ENCODE results near the gene ASS1. TPM values are rescaled to one million over a fixed set of nuclear protein-coding genes. Genes with fewer than 3 reads are reported as not detected.

Gene ASS1
- total RNA-seq, 1 experiment from 2014 or later, result 40.3 TPM

DNA sequence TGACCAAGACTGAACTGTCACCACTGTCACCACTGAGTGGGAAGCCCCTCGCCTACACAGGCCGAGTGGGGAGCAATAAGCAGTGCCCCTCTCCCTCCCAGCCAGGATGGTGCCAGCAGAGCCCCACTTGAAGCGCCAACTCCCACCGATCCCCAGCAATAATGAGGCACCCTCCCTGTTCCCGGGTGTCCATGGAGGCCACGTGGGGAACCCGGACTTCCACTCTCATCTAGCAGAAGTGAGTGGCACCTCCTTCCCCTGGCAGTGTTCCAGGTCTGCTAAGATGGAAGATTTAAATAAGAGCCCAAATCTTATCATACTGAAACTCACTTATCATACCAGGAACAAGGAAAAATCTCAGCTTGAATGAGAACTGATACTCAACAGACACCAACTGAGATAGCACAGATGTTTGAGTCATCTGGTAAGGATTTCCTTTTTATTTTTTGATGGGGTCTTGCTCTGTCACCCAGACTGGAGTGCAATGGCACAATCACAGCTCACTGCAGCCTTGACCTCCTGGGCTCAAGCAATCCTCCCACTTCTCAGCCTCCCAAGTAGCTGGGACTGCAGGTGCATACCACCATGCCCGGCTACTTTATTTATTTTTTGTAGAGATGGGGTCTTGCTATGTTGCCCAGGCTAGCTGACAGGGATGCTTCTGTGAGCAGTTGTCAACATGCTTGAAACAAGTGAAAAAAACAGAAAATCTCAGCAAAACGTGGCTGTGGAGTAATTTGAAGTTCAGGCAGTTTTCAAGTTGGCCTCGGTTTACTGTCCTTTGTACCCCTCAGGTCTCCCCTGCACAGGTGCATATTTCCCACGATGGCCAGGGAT is 29.6 kb upstream of the ASS1 start:
- peak; percentile 8 for DNase-seq
- intact Hi-C loops (cut with micrococcal nuclease; ENCODE audit: unreplicated experiment), result no loop called here
- Mint-ChIP-seq H3K27me3 (ENCODE audit: unreplicated experiment) (no peaks in the 10 kb centered on the region), H3K9me3 (ENCODE audit: low read depth, unreplicated experiment) (no peaks in the 10 kb centered on the region), H3K27ac (ENCODE audit: unreplicated experiment) (no peak overlapping the region), H3K4me1 (ENCODE audit: low read depth, unreplicated experiment) (no peaks in the 10 kb centered on the region), H3K36me3 (ENCODE audit: insufficient read depth, unreplicated experiment) (no peaks in the 10 kb centered on the region), H3K4me3 (ENCODE audit: low read depth, unreplicated experiment) (no peak overlapping the region)
- CTCF ChIA-PET, result no interaction called here
- TF ChIP-seq, protein P1, sequence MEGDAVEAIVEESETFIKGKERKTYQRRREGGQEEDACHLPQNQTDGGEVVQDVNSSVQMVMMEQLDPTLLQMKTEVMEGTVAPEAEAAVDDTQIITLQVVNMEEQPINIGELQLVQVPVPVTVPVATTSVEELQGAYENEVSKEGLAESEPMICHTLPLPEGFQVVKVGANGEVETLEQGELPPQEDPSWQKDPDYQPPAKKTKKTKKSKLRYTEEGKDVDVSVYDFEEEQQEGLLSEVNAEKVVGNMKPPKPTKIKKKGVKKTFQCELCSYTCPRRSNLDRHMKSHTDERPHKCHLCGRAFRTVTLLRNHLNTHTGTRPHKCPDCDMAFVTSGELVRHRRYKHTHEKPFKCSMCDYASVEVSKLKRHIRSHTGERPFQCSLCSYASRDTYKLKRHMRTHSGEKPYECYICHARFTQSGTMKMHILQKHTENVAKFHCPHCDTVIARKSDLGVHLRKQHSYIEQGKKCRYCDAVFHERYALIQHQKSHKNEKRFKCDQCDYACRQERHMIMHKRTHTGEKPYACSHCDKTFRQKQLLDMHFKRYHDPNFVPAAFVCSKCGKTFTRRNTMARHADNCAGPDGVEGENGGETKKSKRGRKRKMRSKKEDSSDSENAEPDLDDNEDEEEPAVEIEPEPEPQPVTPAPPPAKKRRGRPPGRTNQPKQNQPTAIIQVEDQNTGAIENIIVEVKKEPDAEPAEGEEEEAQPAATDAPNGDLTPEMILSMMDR (IDR thresholded peaks at IDR 0.05; ENCODE audit: unreplicated experiment), result no peak
- no TSS peak for BruUV-seq (replicated peaks)

DNA sequence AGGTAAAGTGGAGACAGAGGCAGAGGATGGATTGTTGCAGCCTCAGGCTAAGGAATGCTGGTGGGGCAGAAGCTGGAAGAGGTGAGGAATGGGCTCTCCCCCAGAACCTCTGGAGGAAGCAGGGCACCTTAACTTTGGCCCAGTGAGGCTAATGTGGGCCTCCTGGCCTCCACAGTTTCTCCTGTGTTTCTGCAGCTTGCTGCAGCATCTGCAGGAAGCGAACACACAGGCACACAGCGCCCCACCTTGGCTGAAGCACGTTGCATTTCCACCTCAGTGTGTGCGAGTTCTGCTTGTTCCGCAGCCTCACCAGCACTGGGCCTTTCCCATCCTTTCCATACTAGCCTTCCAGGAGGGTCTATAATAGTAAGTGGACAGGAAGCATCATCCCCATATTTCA is 27.2 kb upstream of the ASS1 start:
- CTCF ChIA-PET, result no interaction called here
- no peak overlapping the region for H3K4me3 Mint-ChIP-seq (ENCODE audit: low read depth, unreplicated experiment)
- DNase-seq, result no peak
- intact Hi-C loops (cut with micrococcal nuclease; ENCODE audit: unreplicated experiment), result no loop called here
- no peaks in the 10 kb centered on the region for H3K36me3 Mint-ChIP-seq (ENCODE audit: insufficient read depth, unreplicated experiment)
- TF ChIP-seq, protein P1 (IDR thresholded peaks at IDR 0.05; ENCODE audit: unreplicated experiment), result no peak
- BruUV-seq (replicated peaks), result no TSS peak
- no peaks in the 10 kb centered on the region for H3K4me1 Mint-ChIP-seq (ENCODE audit: low read depth, unreplicated experiment)
- no peaks in the 10 kb centered on the region for H3K9me3 Mint-ChIP-seq (ENCODE audit: low read depth, unreplicated experiment)
- H3K27ac Mint-ChIP-seq (ENCODE audit: unreplicated experiment), result no peak overlapping the region
- H3K27me3 Mint-ChIP-seq (ENCODE audit: unreplicated experiment), result no peaks in the 10 kb centered on the region

DNA sequence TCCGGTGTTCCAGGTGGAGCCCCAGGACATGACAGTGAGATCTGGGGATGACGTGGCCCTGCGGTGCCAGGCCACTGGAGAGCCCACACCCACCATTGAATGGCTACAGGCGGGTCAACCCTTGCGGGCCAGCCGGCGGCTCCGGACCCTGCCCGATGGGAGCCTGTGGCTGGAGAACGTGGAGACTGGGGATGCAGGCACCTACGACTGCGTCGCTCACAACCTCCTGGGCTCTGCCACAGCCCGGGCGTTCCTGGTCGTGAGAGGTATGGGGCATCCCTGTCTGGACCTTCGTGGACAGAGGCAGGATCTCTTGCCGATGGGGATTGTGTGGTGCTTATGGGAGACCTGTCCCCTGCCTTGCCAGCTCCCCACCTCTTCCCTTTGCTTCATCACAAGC is 26.0 kb upstream of the ASS1 start:
- no TSS peak for BruUV-seq (replicated peaks)
- intact Hi-C loops (cut with micrococcal nuclease; ENCODE audit: unreplicated experiment), result no loop called here
- no peaks in the 10 kb centered on the region for H3K27me3 Mint-ChIP-seq (ENCODE audit: unreplicated experiment)

DNA sequence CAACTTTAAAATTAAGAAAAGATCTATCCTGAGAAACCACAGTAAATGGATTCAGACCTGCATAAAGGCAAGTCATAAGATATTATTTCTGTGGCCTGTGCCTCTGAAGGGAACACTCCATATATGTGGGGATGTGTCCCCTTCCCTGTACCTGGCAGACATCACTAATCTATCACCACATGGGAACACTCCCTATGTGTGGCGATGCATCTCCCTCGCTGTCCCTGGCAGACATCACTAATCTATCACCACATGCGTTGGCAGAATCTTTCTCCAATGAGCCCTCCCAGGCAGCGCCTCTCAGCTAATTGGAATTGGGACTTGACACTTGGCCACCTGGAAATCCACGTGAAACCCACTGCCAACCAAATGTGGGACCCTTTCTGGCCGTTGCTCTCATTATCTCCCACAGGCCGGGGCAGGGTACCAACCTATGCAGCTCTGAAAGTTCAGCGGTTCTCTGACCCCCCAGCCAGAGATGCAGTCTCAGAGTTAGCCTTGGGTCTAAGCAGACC is 25.2 kb upstream of the ASS1 start:
- H3K4me3 Mint-ChIP-seq (ENCODE audit: low read depth, unreplicated experiment), result no peak overlapping the region
- CTCF ChIA-PET, result no interaction called here
- H3K36me3 Mint-ChIP-seq (ENCODE audit: insufficient read depth, unreplicated experiment), result no peaks in the 10 kb centered on the region
- H3K9me3 Mint-ChIP-seq (ENCODE audit: low read depth, unreplicated experiment), result no peaks in the 10 kb centered on the region
- no peak overlapping the region for H3K27ac Mint-ChIP-seq (ENCODE audit: unreplicated experiment)
- intact Hi-C loops (cut with micrococcal nuclease; ENCODE audit: unreplicated experiment), result no loop called here
- BruUV-seq (replicated peaks), result no TSS peak
- no peaks in the 10 kb centered on the region for H3K27me3 Mint-ChIP-seq (ENCODE audit: unreplicated experiment)
- no peak for DNase-seq
- TF ChIP-seq, protein P1 (IDR thresholded peaks at IDR 0.05; ENCODE audit: unreplicated experiment), result no peak
- H3K4me1 Mint-ChIP-seq (ENCODE audit: low read depth, unreplicated experiment), result no peaks in the 10 kb centered on the region

More for the DNA sequence above, 26.0 kb upstream of the ASS1 start:
- TF ChIP-seq, protein P1 (IDR thresholded peaks at IDR 0.05; ENCODE audit: unreplicated experiment), result no peak
- Mint-ChIP-seq H3K4me1 (ENCODE audit: low read depth, unreplicated experiment) (no peaks in the 10 kb centered on the region), H3K36me3 (ENCODE audit: insufficient read depth, unreplicated experiment) (no peaks in the 10 kb centered on the region), H3K27ac (ENCODE audit: unreplicated experiment) (no peak overlapping the region), H3K9me3 (ENCODE audit: low read depth, unreplicated experiment) (no peaks in the 10 kb centered on the region), H3K4me3 (ENCODE audit: low read depth, unreplicated experiment) (no peak overlapping the region)
- no peak for DNase-seq
- CTCF ChIA-PET, result no interaction called here

All from Calu3 (cell line).